BLaER1 treated with 17β-estradiol and CSF1 and Interleukin-3, amounts not matched to agents 10 nM and 100 nM (cell line): Measurements from ENCODE around the gene DLX5.

Source experiments
- H3K27ac ChIP-seq, 11 experiments: shearing (Covaris generic); formaldehyde crosslinking; 2 replicates each; pipeline ENCODE4 v1.8.1; 2022
- H3K27me3 ChIP-seq, 11 experiments: shearing (Covaris generic); formaldehyde crosslinking; 2 replicates each; pipeline ENCODE4 v1.8.1; 2022
- H3K36me3 ChIP-seq, 11 experiments: shearing (Covaris generic); formaldehyde crosslinking; 2 replicates each; pipeline ENCODE4 v1.8.1; 2022
- H3K4me1 ChIP-seq, 10 experiments: shearing (Covaris generic); formaldehyde crosslinking; 2 replicates each; pipeline ENCODE4 v1.8.1; 2022
- H3K4me2 ChIP-seq, 11 experiments: shearing (Covaris generic); formaldehyde crosslinking; 2 replicates each; pipeline ENCODE4 v1.8.1; 2022
- H3K4me3 ChIP-seq, 10 experiments: shearing (Covaris generic); formaldehyde crosslinking; 2 replicates each; pipeline ENCODE4 v1.8.1; 2022
- H3K9ac ChIP-seq, 11 experiments: shearing (Covaris generic); formaldehyde crosslinking; 2 replicates each; pipeline ENCODE4 v1.8.1; 2022
- H3K9me3 ChIP-seq, 11 experiments: shearing (Covaris generic); formaldehyde crosslinking; replicated peaks in 1 of 11; 2 replicates each; pipeline ENCODE4 v1.8.1; 2022
- H4K20me1 ChIP-seq, 11 experiments: shearing (Covaris generic); formaldehyde crosslinking; 2 replicates each; pipeline ENCODE4 v1.8.1; 2022
- Cebpa-rat ChIP-seq, 11 experiments: shearing (Covaris generic); IDR thresholded peaks; 2 replicates each; pipeline ENCODE4 v1.8.1; 2022

Gene DLX5

GRCh38 chr7:97014145-97014750, 10.4 kb downstream of the DLX5 start:
- Histone ChIP-seq H3K4me1 (peaks cover 0 to 18% (median 9%) of the 10 kb centered on the region in 10 experiments; a peak in 13 of 20 replicates), H3K27me3 (peaks cover 98 to 100% (median 100%) of the 10 kb centered on the region in 11 experiments), H3K27ac (no peak overlapping the region), H3K9me3 (peaks cover 16 to 50% (median 39%) of the 10 kb centered on the region in 11 experiments), H3K4me2 (no peak overlapping the region), H3K36me3 (no peaks in the 10 kb centered on the region), H4K20me1 (peaks cover 0 to 4% (median 0%) of the 10 kb centered on the region in 11 experiments; a peak in 5 of 22 replicates), H3K9ac (no peak overlapping the region), H3K4me3 (no peak overlapping the region)
- TF ChIP-seq Cebpa-rat (IDR thresholded peaks at IDR 0.05) = no peak

DNA sequence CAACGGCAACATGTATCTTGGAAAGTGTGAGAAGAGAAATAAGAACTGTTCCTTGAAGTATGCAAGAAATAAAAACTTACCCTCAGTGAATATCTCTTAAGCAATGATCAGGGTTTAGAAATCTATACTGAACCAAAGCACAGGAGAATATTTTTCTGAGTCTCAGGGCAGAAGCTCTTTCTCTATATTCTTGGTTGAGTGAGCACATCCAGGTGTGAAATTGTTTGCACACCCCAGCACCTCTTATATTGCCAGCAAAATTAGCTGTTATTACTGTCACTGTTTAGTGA, 10.8 kb downstream of the DLX5 start:
- Histone ChIP-seq H3K9ac (no peak overlapping the region), H3K27me3 (peaks cover 98 to 100% (median 100%) of the 10 kb centered on the region in 11 experiments), H3K36me3 (no peaks in the 10 kb centered on the region), H3K4me3 (no peak overlapping the region), H4K20me1 (peaks cover 0 to 4% (median 0%) of the 10 kb centered on the region in 11 experiments; a peak in 4 of 22 replicates), H3K4me2 (no peak overlapping the region), H3K4me1 (peaks cover 0 to 18% (median 9%) of the 10 kb centered on the region in 10 experiments; a peak in 13 of 20 replicates), H3K9me3 (peaks cover 16 to 50% (median 37%) of the 10 kb centered on the region in 11 experiments), H3K27ac (no peak overlapping the region)
- no peak for TF ChIP-seq Cebpa-rat (IDR thresholded peaks at IDR 0.05)

GRCh38 chr7:97013134-97013844, 11.3 kb downstream of the DLX5 start:
- Histone ChIP-seq H4K20me1 (peaks cover 0 to 4% (median 0%) of the 10 kb centered on the region in 11 experiments; a peak in 4 of 22 replicates), H3K27ac (no peak overlapping the region), H3K4me3 (no peak overlapping the region), H3K27me3 (peaks cover 97 to 100% (median 100%) of the 10 kb centered on the region in 11 experiments), H3K9ac (no peak overlapping the region), H3K9me3 (peaks cover 16 to 48% (median 35%) of the 10 kb centered on the region in 11 experiments), H3K4me2 (no peak overlapping the region), H3K4me1 (peaks cover 0 to 18% (median 9%) of the 10 kb centered on the region in 10 experiments; a peak in 13 of 20 replicates), H3K36me3 (no peaks in the 10 kb centered on the region)
- no peak for TF ChIP-seq Cebpa-rat (IDR thresholded peaks at IDR 0.05)

DNA sequence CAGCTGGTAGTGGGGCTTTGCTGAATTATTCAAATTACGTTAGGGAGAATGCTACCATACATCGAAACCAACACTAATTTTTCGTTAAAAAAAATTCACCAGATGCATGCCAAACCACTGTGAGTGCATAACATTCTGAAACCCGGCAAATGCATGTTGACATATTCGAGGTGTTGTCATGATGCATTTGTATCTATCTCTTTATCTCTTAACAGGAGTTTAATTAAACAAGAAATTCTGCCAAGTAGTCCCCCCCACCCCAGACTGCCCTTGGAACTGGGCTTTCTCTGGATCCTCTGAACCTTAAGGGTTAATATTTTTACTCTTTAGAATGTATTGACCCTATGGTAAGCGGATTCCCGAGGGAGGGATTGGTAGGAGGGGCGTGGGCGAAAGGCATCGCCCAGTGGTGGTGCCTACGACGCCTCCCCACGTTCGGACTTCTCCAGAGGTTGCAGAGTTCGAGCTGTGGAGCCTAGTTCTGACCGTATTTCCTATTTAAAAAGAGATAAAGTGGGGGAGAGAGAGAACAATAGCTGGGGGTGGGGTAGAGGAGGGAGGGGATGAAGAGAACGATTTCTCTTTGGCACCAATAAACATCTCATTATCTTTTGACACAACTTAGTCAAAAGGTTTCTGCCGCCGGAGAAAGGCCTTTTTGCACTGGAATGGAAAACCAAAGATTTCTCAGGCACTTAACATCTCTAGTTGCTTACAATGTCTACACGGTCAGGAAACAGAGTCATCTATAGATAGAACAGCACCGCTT, 12.1 kb downstream of the DLX5 start:
- no peak for TF ChIP-seq Cebpa-rat (IDR thresholded peaks at IDR 0.05)
- peaks cover 97 to 100% (median 100%) of the 10 kb centered on the region in 11 experiments for H3K27me3 ChIP-seq
- peaks cover 22 to 46% (median 36%) of the 10 kb centered on the region in 11 experiments for H3K9me3 ChIP-seq
- no peaks in the 10 kb centered on the region for H3K36me3 ChIP-seq
- no peak overlapping the region for H3K27ac ChIP-seq
- H3K4me3 ChIP-seq = no peak overlapping the region
- no peak overlapping the region for H3K4me2 ChIP-seq
- H3K9ac ChIP-seq = no peak overlapping the region
- H4K20me1 ChIP-seq = peaks cover 0 to 4% (median 0%) of the 10 kb centered on the region in 11 experiments; a peak in 4 of 22 replicates
- H3K4me1 ChIP-seq = peaks cover 0 to 11% (median 4%) of the 10 kb centered on the region in 10 experiments; a peak in 13 of 20 replicates

DNA sequence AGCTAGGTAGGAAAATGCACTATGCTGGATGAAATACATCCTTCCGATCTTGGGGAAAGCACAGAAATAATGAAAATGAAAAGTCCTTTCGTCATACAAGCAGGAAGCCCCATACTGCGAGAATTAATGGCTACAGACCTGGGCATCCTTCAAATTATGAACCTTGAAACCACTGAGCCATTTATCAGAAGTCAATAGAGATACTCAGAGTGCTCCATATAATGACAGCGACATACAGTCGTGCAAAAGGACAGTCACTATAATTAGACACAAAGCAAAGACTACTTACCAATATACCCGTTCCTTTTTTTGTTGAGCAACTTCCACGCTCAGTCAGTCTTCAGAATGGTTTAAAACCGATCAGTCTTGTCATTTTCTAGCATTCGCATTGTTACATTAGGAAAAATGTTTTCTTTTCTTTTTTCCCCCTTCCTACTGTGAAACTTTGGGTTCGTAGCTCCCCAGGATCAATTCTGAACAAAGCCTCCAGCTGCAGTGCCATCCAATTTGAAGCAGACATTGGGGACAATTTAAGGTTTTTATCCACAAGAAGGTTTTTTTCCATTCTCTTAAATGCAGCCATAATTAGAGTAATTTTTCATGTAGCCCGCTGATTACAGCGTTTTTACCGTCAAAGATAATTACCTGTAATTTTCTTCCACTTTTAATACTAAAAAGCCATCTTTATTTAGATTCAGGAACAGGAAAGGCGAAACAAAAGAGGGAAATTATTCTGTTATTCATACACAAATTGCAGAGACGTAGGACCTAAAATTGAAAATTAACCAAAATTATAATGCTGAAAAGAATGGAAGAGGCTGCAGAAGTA, 12.9 kb downstream of the DLX5 start:
- H3K27ac ChIP-seq = no peak overlapping the region
- no peaks in the 10 kb centered on the region for H3K36me3 ChIP-seq
- TF ChIP-seq Cebpa-rat (IDR thresholded peaks at IDR 0.05) = no peak
- H3K4me3 ChIP-seq = no peak overlapping the region
- peaks cover 0 to 6% (median 0%) of the 10 kb centered on the region in 10 experiments; a peak in 6 of 20 replicates for H3K4me1 ChIP-seq
- peaks cover 0 to 4% (median 0%) of the 10 kb centered on the region in 11 experiments; a peak in 4 of 22 replicates for H4K20me1 ChIP-seq
- no peak overlapping the region for H3K9ac ChIP-seq
- peaks cover 97 to 100% (median 100%) of the 10 kb centered on the region in 11 experiments for H3K27me3 ChIP-seq
- H3K4me2 ChIP-seq = no peak overlapping the region
- H3K9me3 ChIP-seq = peaks cover 24 to 46% (median 36%) of the 10 kb centered on the region in 11 experiments

- Histone ChIP-seq H3K27ac (no peak overlapping the region), H3K4me2 (no peak overlapping the region), H4K20me1 (peaks cover 0 to 4% (median 0%) of the 10 kb centered on the region in 11 experiments; a peak in 4 of 22 replicates), H3K36me3 (no peaks in the 10 kb centered on the region), H3K27me3 (peaks cover 95 to 100% (median 100%) of the 10 kb centered on the region in 11 experiments), H3K9ac (no peak overlapping the region), H3K9me3 (peaks cover 24 to 46% (median 36%) of the 10 kb centered on the region in 11 experiments), H3K4me1 (peaks cover 0 to 6% (median 0%) of the 10 kb centered on the region in 10 experiments; a peak in 6 of 20 replicates), H3K4me3 (no peak overlapping the region)
- no peak for TF ChIP-seq Cebpa-rat (IDR thresholded peaks at IDR 0.05)
These were observed 13.5 kb downstream of the DLX5 start for GRCh38 chr7:97011104-97011503.

DNA sequence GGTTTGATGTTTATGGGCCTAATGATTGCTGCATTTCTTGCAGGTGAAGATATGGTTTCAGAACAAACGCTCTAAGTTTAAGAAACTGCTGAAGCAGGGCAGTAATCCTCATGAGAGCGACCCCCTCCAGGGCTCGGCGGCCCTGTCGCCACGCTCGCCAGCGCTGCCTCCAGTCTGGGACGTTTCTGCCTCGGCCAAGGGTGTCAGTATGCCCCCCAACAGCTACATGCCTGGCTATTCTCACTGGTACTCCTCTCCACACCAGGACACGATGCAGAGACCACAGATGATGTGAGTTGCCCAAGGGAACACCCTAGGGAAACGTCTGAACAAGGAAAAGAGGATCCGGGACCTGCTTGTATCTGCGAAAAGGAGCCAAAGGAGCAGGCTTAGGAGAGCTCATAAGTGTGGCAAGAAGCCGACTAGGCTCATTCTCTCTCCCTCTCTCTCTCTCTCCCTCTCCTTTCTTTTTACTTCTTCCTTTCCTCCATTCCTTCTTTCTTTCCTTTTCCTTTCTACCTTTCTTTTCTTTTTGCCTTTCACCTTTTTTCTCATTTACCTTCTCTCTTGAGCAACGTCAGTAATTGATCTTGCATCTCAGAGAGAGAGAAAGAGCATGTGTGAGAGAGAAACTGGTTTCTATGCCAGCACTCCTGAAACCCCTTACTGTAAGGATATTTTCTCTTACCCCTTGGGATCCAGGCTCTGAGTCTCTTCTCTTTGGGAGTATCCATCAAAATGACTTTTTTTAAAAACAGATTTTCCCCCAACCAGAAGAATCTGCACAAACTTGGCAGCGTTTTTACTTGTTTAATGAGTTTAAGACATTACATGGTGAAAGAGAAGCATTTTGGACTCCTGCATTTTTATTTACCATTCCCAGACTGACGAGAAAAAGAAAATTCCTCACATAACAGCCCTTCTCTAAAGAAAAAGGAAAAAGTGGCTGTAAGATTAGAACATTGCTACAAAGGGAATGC, 14.6 kb downstream of the DLX5 start:
- peaks cover 0 to 6% (median 0%) of the 10 kb centered on the region in 10 experiments; a peak in 6 of 20 replicates for H3K4me1 ChIP-seq
- H3K36me3 ChIP-seq = no peaks in the 10 kb centered on the region
- H3K4me2 ChIP-seq = peak overlapping the region in 7 of 11 experiments; percentile 28 to 60 (median 42); a peak in 13 of 22 replicates
- TF ChIP-seq Cebpa-rat (IDR thresholded peaks at IDR 0.05) = no peak
- H3K27ac ChIP-seq = no peak overlapping the region
- peaks cover 0 to 4% (median 0%) of the 10 kb centered on the region in 11 experiments; a peak in 3 of 22 replicates for H4K20me1 ChIP-seq
- H3K9ac ChIP-seq = no peak overlapping the region
- peaks cover 31 to 48% (median 38%) of the 10 kb centered on the region in 11 experiments for H3K9me3 ChIP-seq
- peaks cover 95 to 100% (median 100%) of the 10 kb centered on the region in 11 experiments for H3K27me3 ChIP-seq
- no peak overlapping the region for H3K4me3 ChIP-seq
